WI38 (cell line): Measurements from ENCODE around the gene MDGA2.

Source experiments
- H3K4me3 ChIP-seq: 2 replicates; pipeline ENCODE4 v1.5.1; 2011; ENCODE audit warnings: low read depth, mild to moderate bottlenecking, control low read depth, low read length
- CTCF ChIP-seq: IDR thresholded peaks from 2 replicates; pipeline ENCODE4 v1.5.1; 2012; ENCODE audit warnings: low read depth, mild to moderate bottlenecking, control low read depth, low read length

The MDGA2 gene

GRCh38 chr14:47277703-47278102 is 397.7 kb downstream of the MDGA2 start:
- no peak for TF ChIP-seq CTCF
- no peak overlapping the region for H3K4me3 ChIP-seq

GRCh38 chr14:47276931-47277330 is 398.5 kb downstream of the MDGA2 start:
- TF ChIP-seq CTCF = no peak
- no peak overlapping the region for H3K4me3 ChIP-seq

- no peak for TF ChIP-seq CTCF
- H3K4me3 ChIP-seq = no peak overlapping the region
Measured at GRCh38 chr14:47273939-47274338, 401.5 kb downstream of the MDGA2 start.

DNA sequence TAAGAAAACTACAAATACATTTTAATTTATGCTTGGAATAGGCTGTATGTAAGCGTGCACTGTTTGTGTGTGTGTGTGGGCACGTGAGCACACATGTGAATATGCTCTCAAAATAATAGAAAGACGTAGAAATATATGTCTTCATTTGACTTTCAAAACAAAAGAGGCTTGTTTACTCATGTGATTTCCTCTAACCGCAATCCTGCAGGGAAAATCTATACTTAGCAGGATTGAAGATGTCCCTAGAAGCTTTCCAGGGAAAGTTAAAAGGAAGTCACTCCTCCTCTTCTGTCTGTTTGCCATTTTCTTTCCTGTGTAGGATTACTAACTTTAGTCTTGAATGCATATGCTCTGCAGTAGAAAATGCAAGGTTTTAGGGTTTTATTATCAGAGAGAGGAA is 404.7 kb downstream of the MDGA2 start:
- H3K4me3 ChIP-seq = no peak overlapping the region
- no peak for TF ChIP-seq CTCF

- TF ChIP-seq CTCF = no peak
- no peak overlapping the region for H3K4me3 ChIP-seq
Measured at GRCh38 chr14:47269756-47270492, 405.5 kb downstream of the MDGA2 start.

GRCh38 chr14:47264842-47265241 is 410.6 kb downstream of the MDGA2 start:
- TF ChIP-seq CTCF = no peak
- H3K4me3 ChIP-seq = no peak overlapping the region

- no peak overlapping the region for H3K4me3 ChIP-seq
- no peak for TF ChIP-seq CTCF
Measured at GRCh38 chr14:47262801-47263200, 412.6 kb downstream of the MDGA2 start.
